Measurements from ENCODE around the gene GTF2A1L.

The GTF2A1L gene

GRCh38 chr2:48693645-48694044, 76.0 kb downstream of the GTF2A1L start:
- Histone ChIP-seq H4K20me1 (ENCODE audit: insufficient read depth, low read length) (no peaks in the 10 kb centered on the region), H2AFZ (ENCODE audit: low read depth, low read length) (no peak overlapping the region), H3K4me1 (ENCODE audit: low read length) (no peaks in the 10 kb centered on the region), H3K9ac (ENCODE audit: low read length) (no peak overlapping the region), H3K4me3 (ENCODE audit: low read length) (no peak overlapping the region), H3K79me2 (ENCODE audit: low read length) (no peaks in the 10 kb centered on the region), H3K36me3 (replicated peaks; ENCODE audit: low read depth, low read length) (no peaks in the 10 kb centered on the region), H3K27ac (ENCODE audit: low read length) (no peak overlapping the region), H3K4me2 (ENCODE audit: low read length) (no peak overlapping the region), H3K9me3 (ENCODE audit: insufficient read depth, low read length) (no peaks in the 10 kb centered on the region), H3K27me3 (ENCODE audit: low read depth, low read length) (no peaks in the 10 kb centered on the region)
- no peak for TF ChIP-seq CTCF (IDR thresholded peaks at IDR 0.05; ENCODE audit: low read depth, low read length)
- no peak for TF ChIP-seq EZH2phosphoT487 (IDR thresholded peaks at IDR 0.05; ENCODE audit: low read depth)

GRCh38 chr2:48694149-48694548, 76.5 kb downstream of the GTF2A1L start:
- H3K4me3 ChIP-seq (ENCODE audit: low read length) = no peak overlapping the region
- H3K27me3 ChIP-seq (ENCODE audit: low read depth, low read length) = no peaks in the 10 kb centered on the region
- no peaks in the 10 kb centered on the region for H3K79me2 ChIP-seq (ENCODE audit: low read length)
- no peaks in the 10 kb centered on the region for H4K20me1 ChIP-seq (ENCODE audit: insufficient read depth, low read length)
- H2AFZ ChIP-seq (ENCODE audit: low read depth, low read length) = no peak overlapping the region
- H3K4me1 ChIP-seq (ENCODE audit: low read length) = peaks cover under 1% of the 10 kb centered on the region; the same call in 1 of the 2 replicates
- H3K9me3 ChIP-seq (ENCODE audit: insufficient read depth, low read length) = no peaks in the 10 kb centered on the region
- H3K36me3 ChIP-seq (replicated peaks; ENCODE audit: low read depth, low read length) = no peaks in the 10 kb centered on the region
- TF ChIP-seq EZH2phosphoT487 (IDR thresholded peaks at IDR 0.05; ENCODE audit: low read depth) = no peak
- no peak for TF ChIP-seq CTCF (IDR thresholded peaks at IDR 0.05; ENCODE audit: low read depth, low read length)
- H3K27ac ChIP-seq (ENCODE audit: low read length) = no peak overlapping the region
- no peak overlapping the region for H3K4me2 ChIP-seq (ENCODE audit: low read length)
- H3K9ac ChIP-seq (ENCODE audit: low read length) = no peak overlapping the region

GRCh38 chr2:48695991-48696390, 78.3 kb downstream of the GTF2A1L start:
- TF ChIP-seq EZH2phosphoT487 (IDR thresholded peaks at IDR 0.05; ENCODE audit: low read depth) (no peak), CTCF (IDR thresholded peaks at IDR 0.05; ENCODE audit: low read depth, low read length) (no peak)

GRCh38 chr2:48696881-48697280, 79.2 kb downstream of the GTF2A1L start:
- Histone ChIP-seq H3K4me1 (ENCODE audit: low read length) (peaks cover 10% of the 10 kb centered on the region), H2AFZ (ENCODE audit: low read depth, low read length) (no peak overlapping the region), H3K4me3 (ENCODE audit: low read length) (no peak overlapping the region), H3K9ac (ENCODE audit: low read length) (no peak overlapping the region), H3K4me2 (ENCODE audit: low read length) (no peak overlapping the region), H3K27me3 (ENCODE audit: low read depth, low read length) (no peaks in the 10 kb centered on the region), H4K20me1 (ENCODE audit: insufficient read depth, low read length) (no peaks in the 10 kb centered on the region), H3K36me3 (replicated peaks; ENCODE audit: low read depth, low read length) (no peaks in the 10 kb centered on the region), H3K79me2 (ENCODE audit: low read length) (no peaks in the 10 kb centered on the region), H3K9me3 (ENCODE audit: insufficient read depth, low read length) (no peaks in the 10 kb centered on the region), H3K27ac (ENCODE audit: low read length) (no peak overlapping the region)
- no peak for TF ChIP-seq EZH2phosphoT487 (IDR thresholded peaks at IDR 0.05; ENCODE audit: low read depth)
- TF ChIP-seq CTCF (IDR thresholded peaks at IDR 0.05; ENCODE audit: low read depth, low read length) = no peak

More at GRCh38 chr2:48695991-48696390, 78.3 kb downstream of the GTF2A1L start:
- Histone ChIP-seq H3K9me3 (ENCODE audit: insufficient read depth, low read length) (no peaks in the 10 kb centered on the region), H3K4me2 (ENCODE audit: low read length) (no peak overlapping the region), H3K27me3 (ENCODE audit: low read depth, low read length) (no peaks in the 10 kb centered on the region), H2AFZ (ENCODE audit: low read depth, low read length) (no peak overlapping the region), H3K9ac (ENCODE audit: low read length) (no peak overlapping the region), H3K27ac (ENCODE audit: low read length) (no peak overlapping the region), H3K4me3 (ENCODE audit: low read length) (no peak overlapping the region), H3K36me3 (replicated peaks; ENCODE audit: low read depth, low read length) (no peaks in the 10 kb centered on the region), H3K4me1 (ENCODE audit: low read length) (peaks cover 10% of the 10 kb centered on the region), H4K20me1 (ENCODE audit: insufficient read depth, low read length) (no peaks in the 10 kb centered on the region), H3K79me2 (ENCODE audit: low read length) (no peaks in the 10 kb centered on the region)

Measured in OCI-LY3 (cell line).